Type B pancreatic cell (in vitro differentiated cells): ENCODE data around the gene CYFIP2. TPM values are rescaled to one million over a fixed set of nuclear protein-coding genes. Genes with fewer than 3 reads are reported as not detected.
"Not testable (repeated sequence)": the region's sequence is repeated elsewhere in the genome, so short reads cannot be mapped to it uniquely, and the experiment has no call there.

Source experiments
- DNase-seq: peaks from one replicate; pipeline ENCODE4 v3.0.0; 2021; ENCODE audit warnings: mixed read lengths; ENCODE audit not compliant: unreplicated experiment; ENCODE audit errors: extremely low spot score
- H3K27ac Mint-ChIP-seq: 2 replicates; pipeline ENCODE4 v1.8.0; 2021; ENCODE audit warnings: mild to moderate bottlenecking, mixed read lengths
- H3K27me3 Mint-ChIP-seq: 2 replicates; pipeline ENCODE4 v1.8.0; 2021; ENCODE audit warnings: mixed read lengths
- H3K36me3 Mint-ChIP-seq: 2 replicates; pipeline ENCODE4 v1.8.0; 2021; ENCODE audit warnings: mixed read lengths
- H3K4me1 Mint-ChIP-seq: one replicate; pipeline ENCODE4 v1.8.0; 2021; ENCODE audit warnings: mixed read lengths; ENCODE audit not compliant: unreplicated experiment
- H3K4me3 Mint-ChIP-seq: 2 replicates; pipeline ENCODE4 v1.8.0; 2021; ENCODE audit warnings: mild to moderate bottlenecking, mixed read lengths
- H3K9me3 Mint-ChIP-seq: 2 replicates; pipeline ENCODE4 v1.8.0; 2021; ENCODE audit warnings: mixed read lengths
- CTCF ChIP-seq: fragments of 200-600 bp; sonication (generic); conservative IDR thresholded peaks from 2 replicates; pipeline ENCODE4 v1.5.0; 2021; ENCODE audit warnings: antibody characterized with exemption, mild to moderate bottlenecking
- total RNA-seq: library from RNA; stranded (reverse); gene quantifications from 2 replicates; pipeline ENCODE4 v1.2.1, GENCODE V29; 2021; ENCODE audit warnings: low replicate concordance

Gene CYFIP2
- total RNA-seq, 1 donor from 2014 or later = 61.4 TPM

DNA sequence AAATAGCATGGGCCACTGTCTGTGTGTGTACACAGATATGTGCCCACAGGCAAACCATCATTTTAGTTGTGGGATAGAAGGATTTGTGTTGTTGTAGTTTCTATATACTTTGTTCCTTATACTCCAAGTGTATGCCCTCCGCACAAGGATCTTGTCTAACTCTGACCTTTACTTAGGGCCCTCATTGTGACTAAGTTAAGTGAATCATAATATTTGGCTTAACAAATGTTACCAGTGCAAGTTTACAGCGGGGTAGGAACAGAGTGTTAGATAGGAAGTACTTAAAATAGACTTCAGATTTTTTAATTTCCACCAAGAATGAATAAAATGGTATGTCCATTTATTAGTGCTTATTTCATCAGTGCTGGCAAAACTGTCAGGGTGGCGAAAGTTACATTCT lies 29.5 kb upstream of the CYFIP2 start:
- TF ChIP-seq CTCF = no peak
- no peak for DNase-seq
- Mint-ChIP-seq H3K4me1 (no peaks in the 10 kb centered on the region), H3K36me3 (no peaks in the 10 kb centered on the region), H3K4me3 (no peak overlapping the region), H3K27ac (no peak overlapping the region), H3K9me3 (no peaks in the 10 kb centered on the region), H3K27me3 (no peaks in the 10 kb centered on the region)

DNA sequence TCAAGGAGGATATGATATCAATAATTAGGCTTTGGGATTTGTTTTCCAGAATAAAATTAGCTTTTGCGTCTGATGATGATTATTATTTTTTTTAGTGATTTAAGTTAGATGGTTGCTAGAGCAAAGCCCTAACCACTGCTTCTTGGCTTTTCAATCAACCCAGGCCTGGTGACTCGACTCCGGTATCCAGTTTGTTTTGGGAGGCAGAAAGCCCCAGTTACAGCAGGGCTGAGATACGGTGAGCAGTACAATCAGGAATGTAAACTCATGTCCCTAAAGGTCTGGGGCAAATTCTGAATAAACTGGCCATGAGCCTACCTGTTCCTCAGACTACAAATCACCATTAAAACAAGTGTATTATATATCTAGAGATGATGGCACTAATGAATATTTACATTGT lies 24.4 kb upstream of the CYFIP2 start:
- H3K9me3 Mint-ChIP-seq = no peaks in the 10 kb centered on the region
- H3K4me1 Mint-ChIP-seq = no peaks in the 10 kb centered on the region
- no peak overlapping the region for H3K27ac Mint-ChIP-seq
- TF ChIP-seq CTCF = no peak
- H3K4me3 Mint-ChIP-seq = no peak overlapping the region
- no peaks in the 10 kb centered on the region for H3K27me3 Mint-ChIP-seq
- H3K36me3 Mint-ChIP-seq = no peaks in the 10 kb centered on the region
- DNase-seq = no peak

- H3K9me3 Mint-ChIP-seq, H3K4me3 Mint-ChIP-seq, H3K27ac Mint-ChIP-seq, H3K27me3 Mint-ChIP-seq, DNase-seq, H3K36me3 Mint-ChIP-seq, H3K4me1 Mint-ChIP-seq: not testable (repeated sequence)
These were observed 21.2 kb upstream of the CYFIP2 start for GRCh38 chr5:157244704-157245103.

GRCh38 chr5:157245476-157245875 lies 20.4 kb upstream of the CYFIP2 start:
- Mint-ChIP-seq H3K27me3 (no peaks in the 10 kb centered on the region), H3K4me1 (no peaks in the 10 kb centered on the region), H3K27ac (no peak overlapping the region), H3K4me3 (no peak overlapping the region), H3K36me3 (no peaks in the 10 kb centered on the region), H3K9me3 (no peaks in the 10 kb centered on the region)
- no peak for DNase-seq
- TF ChIP-seq CTCF = no peak

- Mint-ChIP-seq H3K9me3 (no peaks in the 10 kb centered on the region), H3K27me3 (no peaks in the 10 kb centered on the region), H3K27ac (no peak overlapping the region), H3K36me3 (no peaks in the 10 kb centered on the region), H3K4me3 (no peak overlapping the region), H3K4me1 (no peaks in the 10 kb centered on the region)
- no peak for TF ChIP-seq CTCF
- no peak for DNase-seq
These were observed 20.0 kb upstream of the CYFIP2 start for GRCh38 chr5:157245886-157246285.

GRCh38 chr5:157247267-157247666 lies 18.7 kb upstream of the CYFIP2 start:
- Mint-ChIP-seq H3K4me3 (no peak overlapping the region), H3K27me3 (no peaks in the 10 kb centered on the region), H3K9me3 (no peaks in the 10 kb centered on the region), H3K36me3 (no peaks in the 10 kb centered on the region), H3K4me1 (no peaks in the 10 kb centered on the region), H3K27ac (no peak overlapping the region)
- no peak for DNase-seq
- no peak for TF ChIP-seq CTCF
